A673 (cell line): Measurements from ENCODE around the gene PTN. TPM values are rescaled to one million over a fixed set of nuclear protein-coding genes. Genes with fewer than 3 reads are reported as not detected.

Source experiments
- BruUV-seq: library from RNA; stranded (reverse); fragments of 400-500 nt; replicated peaks from 2 replicates; lab custom pipeline; 2021; lab: Mats Ljungman, UMichigan
- CTCF ChIA-PET: fragments of 300-600 bp; sonication (Branson Sonifier 250); formaldehyde crosslinking; loops from one replicate; lab custom pipeline; 2022; ENCODE audit warnings: antibody characterized with exemption; lab: Charles Lee
- POLR2A ChIA-PET: fragments of 300-600 bp; sonication (Branson Sonifier 250); formaldehyde crosslinking; loops from one replicate; lab custom pipeline; 2022; ENCODE audit warnings: antibody characterized with exemption; ENCODE audit not compliant: low non-redundant PET; lab: Charles Lee
- DNase-seq: peaks from one replicate; pipeline ENCODE4 v3.0.0-alpha.2; 2015; ENCODE audit warnings: low spot score
- H3K27ac ChIP-seq: fragments of 200-600 bp; sonication (generic); 2 replicates; pipeline ENCODE4 v1.5.1; 2016; ENCODE audit warnings: mixed run types, low read depth, mild to moderate bottlenecking, mixed read lengths, antibody characterized with exemption, low read length; ENCODE audit not compliant: poor library complexity, severe bottlenecking
- H3K27me3 ChIP-seq: fragments of 200-600 bp; sonication (generic); replicated peaks from 2 replicates; pipeline ENCODE4 v1.6.1; 2017; ENCODE audit warnings: mixed run types, low read depth, mild to moderate bottlenecking, mixed read lengths, antibody characterized with exemption, low read length; ENCODE audit not compliant: insufficient read depth, poor library complexity
- H3K36me3 ChIP-seq: fragments of 200-600 bp; sonication (generic); 2 replicates; pipeline ENCODE4 v1.6.1; 2016; ENCODE audit warnings: mixed run types, mild to moderate bottlenecking, mixed read lengths, antibody characterized with exemption, low read length; ENCODE audit not compliant: insufficient read depth, poor library complexity, severe bottlenecking
- H3K4me1 ChIP-seq: fragments of 200-600 bp; sonication (generic); 2 replicates; pipeline ENCODE4 v1.6.1; 2017; ENCODE audit warnings: mixed run types, mild to moderate bottlenecking, mixed read lengths, antibody characterized with exemption, low read length; ENCODE audit not compliant: insufficient read depth, poor library complexity, severe bottlenecking
- H3K4me3 ChIP-seq: fragments of 200-600 bp; sonication (generic); 2 replicates; pipeline ENCODE4 v1.5.1; 2016; ENCODE audit warnings: low read depth, mixed run types, mild to moderate bottlenecking, mixed read lengths, low read length; ENCODE audit not compliant: poor library complexity, severe bottlenecking
- H3K9me3 ChIP-seq: fragments of 200-600 bp; sonication (generic); 2 replicates; pipeline ENCODE4 v1.6.1; 2016; ENCODE audit warnings: mixed run types, low read depth, mild to moderate bottlenecking, mixed read lengths, antibody characterized with exemption, low read length; ENCODE audit not compliant: poor library complexity, severe bottlenecking
- EZH2 ChIP-seq: fragments of 200-600 bp; sonication (generic); IDR thresholded peaks from 2 replicates; pipeline ENCODE4 v1.6.1; 2017; ENCODE audit warnings: borderline replicate concordance, low read depth, mild to moderate bottlenecking, mixed read lengths, antibody characterized with exemption, low read length; ENCODE audit not compliant: poor library complexity, severe bottlenecking
- intact Hi-C: fragments of 100-400 bp; cut with micrococcal nuclease; formaldehyde crosslinking; loops from one replicate; pipeline ENCODE4 v1.10.0; 2022; ENCODE audit not compliant: unreplicated experiment
- total RNA-seq: library from RNA; stranded (reverse); gene quantifications from 2 replicates; pipeline ENCODE4 v1.2.3, GENCODE V29; 2021
- TF ChIP-seq, protein P1 (sequence below): fragments of 300-800, 200-600 bp; sonication (generic); conservative IDR thresholded peaks from 2 replicates; pipeline ENCODE4 v1.5.1; 2017; ENCODE audit warnings: low read depth, mild to moderate bottlenecking, antibody characterized with exemption, low read length, moderate library complexity, mixed read lengths

The PTN gene
- total RNA-seq, 1 experiment from 2014 or later = 0.41 TPM

DNA sequence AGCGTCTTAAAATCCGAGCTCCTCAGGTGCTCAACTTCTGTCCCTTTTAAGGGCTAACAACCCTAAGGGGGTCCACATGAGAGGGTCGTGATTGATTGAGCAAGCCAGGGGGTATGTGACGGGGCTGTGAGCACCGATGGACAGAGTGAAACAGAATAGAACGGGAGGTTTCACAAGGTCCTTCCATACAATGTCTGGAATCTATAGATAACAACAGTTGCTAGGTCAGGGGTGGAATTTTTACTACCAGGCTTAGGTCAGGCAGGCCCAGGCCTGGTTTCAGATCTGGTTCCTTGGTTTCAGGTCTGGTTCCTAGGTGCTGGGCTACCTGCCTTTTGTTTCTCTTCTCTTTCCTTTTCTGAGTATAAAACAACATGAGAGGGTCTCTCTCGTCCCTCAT is 80.9 kb downstream of the PTN start:
- ChIA-PET POLR2A (no interaction called here), CTCF (no interaction called here)
- Histone ChIP-seq H3K4me1 (no peaks in the 10 kb centered on the region), H3K36me3 (no peaks in the 10 kb centered on the region), H3K27me3 (no peaks in the 10 kb centered on the region), H3K9me3 (no peaks in the 10 kb centered on the region), H3K4me3 (no peak overlapping the region), H3K27ac (no peak overlapping the region)
- intact Hi-C loops = no loop called here
- TF ChIP-seq, protein P1, sequence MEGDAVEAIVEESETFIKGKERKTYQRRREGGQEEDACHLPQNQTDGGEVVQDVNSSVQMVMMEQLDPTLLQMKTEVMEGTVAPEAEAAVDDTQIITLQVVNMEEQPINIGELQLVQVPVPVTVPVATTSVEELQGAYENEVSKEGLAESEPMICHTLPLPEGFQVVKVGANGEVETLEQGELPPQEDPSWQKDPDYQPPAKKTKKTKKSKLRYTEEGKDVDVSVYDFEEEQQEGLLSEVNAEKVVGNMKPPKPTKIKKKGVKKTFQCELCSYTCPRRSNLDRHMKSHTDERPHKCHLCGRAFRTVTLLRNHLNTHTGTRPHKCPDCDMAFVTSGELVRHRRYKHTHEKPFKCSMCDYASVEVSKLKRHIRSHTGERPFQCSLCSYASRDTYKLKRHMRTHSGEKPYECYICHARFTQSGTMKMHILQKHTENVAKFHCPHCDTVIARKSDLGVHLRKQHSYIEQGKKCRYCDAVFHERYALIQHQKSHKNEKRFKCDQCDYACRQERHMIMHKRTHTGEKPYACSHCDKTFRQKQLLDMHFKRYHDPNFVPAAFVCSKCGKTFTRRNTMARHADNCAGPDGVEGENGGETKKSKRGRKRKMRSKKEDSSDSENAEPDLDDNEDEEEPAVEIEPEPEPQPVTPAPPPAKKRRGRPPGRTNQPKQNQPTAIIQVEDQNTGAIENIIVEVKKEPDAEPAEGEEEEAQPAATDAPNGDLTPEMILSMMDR = no peak
- no peak for TF ChIP-seq EZH2
- no peak for DNase-seq
- no TSS peak for BruUV-seq

DNA sequence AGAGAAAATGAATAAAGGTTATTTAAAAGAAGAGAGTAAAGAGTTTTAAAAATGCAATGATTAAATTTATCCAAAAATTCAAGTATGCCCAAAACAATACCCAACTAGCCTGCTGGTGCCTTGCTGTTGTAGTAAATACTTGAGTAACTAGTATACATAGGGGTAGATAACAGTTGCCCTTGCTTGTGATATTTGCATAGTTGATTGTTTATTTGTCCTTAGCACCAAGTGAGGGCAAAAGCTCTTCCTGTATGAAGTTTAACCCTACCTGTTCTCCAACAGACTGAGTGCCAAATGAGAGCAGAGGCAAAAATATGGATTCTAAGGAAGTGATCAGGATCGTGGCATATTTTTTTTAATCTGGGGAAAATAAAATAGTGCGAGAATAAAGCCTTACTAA is 85.0 kb downstream of the PTN start:
- POLR2A ChIA-PET = no interaction called here
- no peaks in the 10 kb centered on the region for H3K9me3 ChIP-seq
- H3K27me3 ChIP-seq = no peaks in the 10 kb centered on the region
- H3K36me3 ChIP-seq = no peaks in the 10 kb centered on the region
- CTCF ChIA-PET = no interaction called here
- H3K27ac ChIP-seq = no peak overlapping the region
- no peak for DNase-seq
- no peak for TF ChIP-seq EZH2
- TF ChIP-seq, protein P1 = no peak
- H3K4me3 ChIP-seq = no peak overlapping the region
- no TSS peak for BruUV-seq
- H3K4me1 ChIP-seq = no peaks in the 10 kb centered on the region
- intact Hi-C loops = no loop called here

DNA sequence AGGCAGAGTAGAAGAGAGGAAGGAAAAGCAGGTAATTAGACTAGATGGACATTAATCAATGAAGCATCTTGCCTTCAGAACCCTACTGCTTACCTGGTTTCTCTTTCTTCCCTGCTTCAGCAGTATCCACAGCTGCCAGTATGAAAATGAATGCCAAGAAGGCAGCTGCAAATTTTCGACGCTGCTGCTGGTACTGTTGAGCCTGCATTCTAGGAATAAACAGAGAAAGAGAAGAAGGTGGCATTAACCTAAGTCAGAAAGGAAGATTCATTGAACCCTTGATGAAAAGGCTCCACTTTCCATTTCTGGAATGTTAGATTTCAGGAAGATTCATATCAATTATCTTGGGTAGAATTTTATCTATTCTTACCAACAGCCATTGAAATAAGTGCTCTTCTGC is 88.8 kb downstream of the PTN start:
- H3K9me3 ChIP-seq = no peaks in the 10 kb centered on the region
- intact Hi-C loops = no loop called here
- TF ChIP-seq EZH2 = no peak
- BruUV-seq = no TSS peak
- H3K4me1 ChIP-seq = no peaks in the 10 kb centered on the region
- H3K4me3 ChIP-seq = no peak overlapping the region
- DNase-seq = no peak
- no peaks in the 10 kb centered on the region for H3K27me3 ChIP-seq
- H3K27ac ChIP-seq = no peak overlapping the region
- ChIA-PET CTCF (no interaction called here), POLR2A (no interaction called here)
- no peaks in the 10 kb centered on the region for H3K36me3 ChIP-seq

DNA sequence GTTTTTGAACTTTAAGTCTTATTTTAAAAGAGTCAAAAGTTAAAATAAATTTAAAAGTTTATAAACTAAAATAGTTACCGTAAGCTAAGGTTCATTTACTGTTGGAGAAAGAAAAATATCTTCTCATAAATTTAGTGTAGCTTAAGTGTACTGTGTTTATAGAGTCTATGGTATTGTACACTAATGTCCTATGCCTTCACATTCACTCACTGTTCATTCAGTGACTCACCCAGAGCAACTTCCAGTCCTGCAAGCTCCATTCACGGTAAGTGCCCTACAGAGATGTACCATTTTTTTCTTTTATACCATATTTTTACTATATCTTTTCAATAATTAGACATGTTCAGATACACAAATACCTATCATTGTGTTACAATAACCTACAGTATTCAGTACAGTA is 97.6 kb downstream of the PTN start:
- Histone ChIP-seq H3K4me1 (no peaks in the 10 kb centered on the region), H3K9me3 (no peaks in the 10 kb centered on the region), H3K27ac (no peak overlapping the region), H3K36me3 (no peaks in the 10 kb centered on the region), H3K4me3 (no peak overlapping the region), H3K27me3 (no peaks in the 10 kb centered on the region)
- CTCF ChIA-PET = interaction anchor here (0.6 kb wide), 1 partner anchor 372 kb away, joined by 3 read pairs; no protein-coding TSS in a partner anchor
- no peak for DNase-seq
- POLR2A ChIA-PET = no interaction called here
- TF ChIP-seq EZH2 = no peak
- TF ChIP-seq, protein P1 = no peak
- intact Hi-C loops = no loop called here
- no TSS peak for BruUV-seq
